K562 (cell line): ENCODE results near the gene SDC3. TPM values are rescaled to one million over a fixed set of nuclear protein-coding genes. Genes with fewer than 3 reads are reported as not detected.

Source experiments
- ATAC-seq: fragments of 200-7000 bp; cut with Tn5 transposase; 3 replicates; pipeline ENCODE4 v1.9.1; 2020; ENCODE audit warnings: moderate library complexity
- BruUV-seq: library from RNA; stranded (reverse); fragments of 400-500 nt; replicated peaks from 2 replicates; lab custom pipeline; 2021; lab: Mats Ljungman, UMichigan
- CTCF ChIA-PET: fragments of 300-600 bp; formaldehyde crosslinking; extraction: SDS; loops from one replicate; lab custom pipeline; 2021; ENCODE audit warnings: low intra/inter-chr PET ratio; lab: Yijun Ruan, JAX
- POLR2A ChIA-PET: fragments of 300-600, 350-650 bp; sonication (Branson Sonifier 250); formaldehyde crosslinking; extraction: SDS; loops from one replicate; lab custom pipeline; 2021; ENCODE audit warnings: antibody characterized with exemption, inconsistent platforms; lab: Yijun Ruan, JAX
- DNase-seq, 4 experiments: peaks; one replicate each; pipeline versions ENCODE4 v3.0.0 to v3.0.0-alpha.2; 2011 to 2018; ENCODE audit warnings: low spot score in 3 of 4, mixed read lengths in 3 of 4; ENCODE audit errors: extremely low read depth in 1 of 4
- FAIRE-seq: peaks from 2 replicates; lab custom pipeline; 2011; peaks lifted over from hg19 to GRCh38; lab: Jason Lieb, UNC
- H2AFZ ChIP-seq: 2 replicates; pipeline ENCODE4 v1.6.0; 2011; ENCODE audit warnings: low read depth, low read length, control low read depth, inconsistent platforms
- H3K27ac ChIP-seq: fragments of 200-600 bp; 3 replicates; pipeline ENCODE4 v1.8.0; 2011; ENCODE audit warnings: low read depth, mild to moderate bottlenecking, control low read depth, inconsistent platforms, low read length, moderate library complexity, mixed read lengths; ENCODE audit errors: extremely low read depth
- H3K27me3 ChIP-seq, 2 experiments: fragments of 300-600 bp in 1 of 2; 2 replicates in 1 of 2; 3 replicates in 1 of 2; pipeline versions ENCODE4 v1.6.0 to v1.8.0; 2011; ENCODE audit warnings: inconsistent platforms in 2 of 2, low read length in 2 of 2, mild to moderate bottlenecking in 1 of 2, mixed read lengths in 1 of 2, moderate library complexity in 1 of 2; ENCODE audit not compliant: control insufficient read depth in 2 of 2, insufficient read depth in 2 of 2
- H3K36me3 ChIP-seq: fragments of 300-600 bp; 3 replicates; pipeline ENCODE4 v1.8.0; 2011; ENCODE audit warnings: mild to moderate bottlenecking, low read length, inconsistent platforms; ENCODE audit not compliant: control insufficient read depth, insufficient read depth
- H3K4me1 ChIP-seq, 2 experiments: fragments of 200-600 bp in 1 of 2; replicated peaks in 1 of 2; 2 replicates in 1 of 2; 3 replicates in 1 of 2; pipeline versions ENCODE4 v1.5.1 to v1.8.0; 2011; ENCODE audit warnings: inconsistent platforms in 2 of 2, low read length in 2 of 2, mild to moderate bottlenecking in 1 of 2, mixed read lengths in 1 of 2, moderate library complexity in 1 of 2; ENCODE audit not compliant: control insufficient read depth in 2 of 2, insufficient read depth in 2 of 2
- H3K4me2 ChIP-seq: 2 replicates; pipeline ENCODE4 v1.6.1; 2011; ENCODE audit warnings: low read length, control low read depth, inconsistent platforms, mixed read lengths; ENCODE audit not compliant: insufficient read depth
- H3K4me3 ChIP-seq: fragments of 200-600 bp; sonication (generic), shearing (Covaris generic); 2 replicates; pipeline ENCODE4 v1.5.1; 2016; ENCODE audit warnings: control low read depth, inconsistent platforms
- H3K79me2 ChIP-seq: fragments of 200-600 bp; 3 replicates; pipeline ENCODE4 v1.8.0; 2011; ENCODE audit warnings: low read length, inconsistent platforms; ENCODE audit not compliant: control insufficient read depth, insufficient read depth
- H3K9ac ChIP-seq, 2 experiments: 2 replicates each; pipeline versions ENCODE4 v1.6.0 to v1.6.1; 2011; ENCODE audit warnings: low read depth in 2 of 2, low read length in 2 of 2, control low read depth in 1 of 2, inconsistent platforms in 1 of 2, mild to moderate bottlenecking in 1 of 2, mixed read lengths in 1 of 2; ENCODE audit not compliant: insufficient read depth in 1 of 2
- H3K9me1 ChIP-seq: one replicate; pipeline ENCODE4 v1.6.0; 2011; ENCODE audit warnings: inconsistent platforms, mild to moderate bottlenecking, low read length, moderate library complexity; ENCODE audit not compliant: control insufficient read depth, insufficient read depth
- H3K9me3 ChIP-seq: replicated peaks from 2 replicates; pipeline ENCODE4 v1.5.1; 2011; ENCODE audit warnings: low read depth, low read length, inconsistent platforms; ENCODE audit not compliant: control insufficient read depth, insufficient read depth
- H4K20me1 ChIP-seq: replicated peaks from 2 replicates; pipeline ENCODE4 v1.6.1; 2011; ENCODE audit warnings: low read length, inconsistent platforms, mixed read lengths; ENCODE audit not compliant: control insufficient read depth, insufficient read depth
- GABPA ChIP-seq: fragments of 200-800 bp; sonication (Bioruptor generic); conservative IDR thresholded peaks from 2 replicates; pipeline ENCODE4 v1.6.1; 2016; ENCODE audit warnings: low read depth, missing genetic modification characterization, missing compliant biosample characterization
- ILK ChIP-seq: fragments of 450-650 bp; IDR thresholded peaks from 2 replicates; pipeline ENCODE4 v1.6.1; 2016; ENCODE audit warnings: missing genetic modification characterization, low read depth, mild to moderate bottlenecking, missing compliant biosample characterization, moderate library complexity, borderline replicate concordance
- KDM1A ChIP-seq, 2 experiments: fragments of 450-650 bp; IDR thresholded peaks; 2 replicates each; pipeline ENCODE4 v1.6.1; 2016; ENCODE audit warnings: mild to moderate bottlenecking in 2 of 2
- MED1 ChIP-seq: sonication (generic); formaldehyde crosslinking; IDR thresholded peaks from 2 replicates; pipeline ENCODE4 v1.8.1; 2023; ENCODE audit warnings: missing genetic modification reagents, borderline replicate concordance
- NR2C1 ChIP-seq, 2 experiments: fragments of 450-650 bp; IDR thresholded peaks; 2 replicates each; pipeline ENCODE4 v1.6.1; 2017; ENCODE audit warnings: mild to moderate bottlenecking in 2 of 2, antibody characterized with exemption in 1 of 2, inconsistent platforms in 1 of 2, missing compliant biosample characterization in 1 of 2, missing genetic modification characterization in 1 of 2
- ZC3H4 ChIP-seq: sonication (generic); formaldehyde crosslinking; IDR thresholded peaks from 2 replicates; pipeline ENCODE4 v1.9.0; 2021; ENCODE audit warnings: missing genetic modification reagents, borderline replicate concordance
- WGBS: fragments of 100-300 bp; shearing (Covaris generic); methylation state at CpG from one replicate; pipeline ENCODE4 v1.1.6; 2016; ENCODE audit warnings: low coverage, mixed read lengths; ENCODE audit not compliant: insufficient coverage; ENCODE audit errors: missing lambda C conversion rate; 5-methylcytosine and 5-hydroxymethylcytosine counted together
- in situ Hi-C: fragments of 300-500 bp; cut with MboI; formaldehyde crosslinking; loops from 4 replicates; pipeline ENCODE4 v1.15.0; 2018; ENCODE audit warnings: inconsistent platforms, mixed read lengths
- intact Hi-C: fragments of 100-400 bp; cut with micrococcal nuclease; formaldehyde crosslinking; loops from 2 replicates; pipeline ENCODE4 v1.14.2; 2022
- polyA plus RNA-seq, 8 experiments: library from polyadenylated mRNA; depleted of rRNA in 4 of 8; stranded (reverse) in 5 of 8; unstranded in 3 of 8; fragments of >200 nt; fragmentation: Nextera tagmentation in 2 of 8; fragmentation: Illumina TruSeq in 1 of 8; extraction: Ambion mirVana in 2 of 8; extraction: Trizol in 1 of 8; gene quantifications; 2 replicates each; pipeline versions ENCODE4 v1.2.1 to v1.2.3, GENCODE V29; 2011 to 2014; ENCODE audit warnings: inconsistent platforms in 1 of 8, missing spikeins in 1 of 8
- total RNA-seq, 7 experiments: library from RNA; depleted of rRNA in 6 of 7; stranded (reverse); fragments of >200 nt in 6 of 7; fragmentation: Illumina TruSeq in 2 of 7; extraction: Trizol in 2 of 7; gene quantifications; 2 replicates each; pipeline versions ENCODE4 v1.2.1 to v1.2.3, GENCODE V29; 2011 to 2021; ENCODE audit warnings: low replicate concordance in 1 of 7

The SDC3 gene
- total and polyA plus RNA-seq, 9 of the 15 experiments (the other 6 are each of a cell fraction or from before 2014, with no cell fraction given) = 0.38 to 44.1 (median 12.1) TPM

GRCh38 chr1:30912913-30913652 lies 4.5 kb upstream of the SDC3 start:
- Histone ChIP-seq H3K4me2 (no peak overlapping the region), H3K9ac (peak overlapping the region; percentile 9 to 86; a peak in 3 of 4 replicates), H3K9me1 (no peaks in the 10 kb centered on the region), H3K4me3 (no peak overlapping the region), H2AFZ (peak overlapping the region; percentile 77), H3K36me3 (no peaks in the 10 kb centered on the region), H3K79me2 (no peaks in the 10 kb centered on the region), H3K9me3 (no peaks in the 10 kb centered on the region), H4K20me1 (no peaks in the 10 kb centered on the region), H3K27ac (peak overlapping the region; percentile 56; the same call in 1 of the 3 replicates), H3K4me1 (peaks cover 32 to 39% of the 10 kb centered on the region in 2 experiments), H3K27me3 (no peaks in the 10 kb centered on the region)
- ATAC-seq (no peak), FAIRE-seq (no peak), DNase-seq (no peak)
- TF ChIP-seq NR2C1 (IDR thresholded peaks at IDR 0.05) = no peak
- peak; percentile 27; the same call in 1 of the 2 replicates for TF ChIP-seq NR2C1 (tag; IDR thresholded peaks at IDR 0.05)
- no peak for TF ChIP-seq ILK (tag)
- 0 out of 2 replicates have a peak, but pooled peaks have one; percentile 40 for TF ChIP-seq ZC3H4 (CRISPR knock-in tag)
- no peak for TF ChIP-seq KDM1A (IDR thresholded peaks at IDR 0.05)
- TF ChIP-seq GABPA (tag) = peak; percentile 66
- 0 out of 2 replicates have a peak, but pooled peaks have one; percentile 60 for TF ChIP-seq MED1 (CRISPR knock-in tag)
- 81% methylated on average over 10 of the region's 10 CpGs for WGBS
- no TSS peak for BruUV-seq
- ChIA-PET POLR2A (interaction anchor here (0.6 to 2.9 kb wide), 18 partner anchors 9 to 1767 kb away, joined by 3 to 18 read pairs (median 4); no protein-coding TSS in a partner anchor), CTCF (interaction anchor here (0.6 to 4.7 kb wide), 4 partner anchors 110 to 194 kb away, joined by 3 to 109 read pairs (median 16); no protein-coding TSS in a partner anchor)
- intact Hi-C loops (loop anchor here (5.0 kb wide), 1 partner anchor 51 kb away; no protein-coding TSS in a partner anchor), in situ Hi-C loops (loop anchor here (5.0 kb wide), 2 partner anchors 111 to 196 kb away; no protein-coding TSS in a partner anchor)
